Panc1 (cell line): Measurements from ENCODE around the gene SLX4IP. TPM values are rescaled to one million over a fixed set of nuclear protein-coding genes. Genes with fewer than 3 reads are reported as not detected.

Source experiments
- ATAC-seq: fragments of 200-7000 bp; cut with Tn5 transposase; 2 replicates; pipeline ENCODE4 v1.9.1; 2020; ENCODE audit warnings: mild to moderate bottlenecking, moderate library complexity
- BruUV-seq: library from RNA; stranded (reverse); fragments of 400-500 nt; replicated peaks from 2 replicates; lab custom pipeline; 2021; lab: Mats Ljungman, UMichigan
- CTCF ChIA-PET: fragments of 300-600 bp; sonication (Branson Sonifier 250); formaldehyde crosslinking; loops from one replicate; lab custom pipeline; 2022; ENCODE audit warnings: antibody characterized with exemption; lab: Charles Lee
- POLR2A ChIA-PET: fragments of 300-600 bp; sonication (Branson Sonifier 250); formaldehyde crosslinking; loops from one replicate; lab custom pipeline; 2022; ENCODE audit warnings: antibody characterized with exemption; lab: Charles Lee
- DNase-seq: peaks from one replicate; pipeline ENCODE4 v3.0.0-alpha.2; 2010; ENCODE audit warnings: low read depth, low spot score
- H3K27ac ChIP-seq: 2 replicates; pipeline ENCODE4 v1.5.1; 2011; ENCODE audit warnings: mild to moderate bottlenecking, low read length, inconsistent platforms
- H3K27me3 ChIP-seq: fragments of 200-500 bp; sonication (Bioruptor generic); 2 replicates; pipeline ENCODE4 v1.6.0; 2014; ENCODE audit warnings: low read length, inconsistent platforms; ENCODE audit not compliant: control insufficient read depth, insufficient read depth
- H3K36me3 ChIP-seq: fragments of 200-500 bp; sonication (Bioruptor generic); 2 replicates; pipeline ENCODE4 v1.5.1; 2014; ENCODE audit warnings: inconsistent platforms, mild to moderate bottlenecking, low read length, moderate library complexity; ENCODE audit not compliant: control insufficient read depth, insufficient read depth
- H3K4me1 ChIP-seq: 2 replicates; pipeline ENCODE4 v1.5.1; 2011; ENCODE audit warnings: inconsistent platforms, mild to moderate bottlenecking, low read length, moderate library complexity; ENCODE audit not compliant: control insufficient read depth, insufficient read depth
- H3K4me3 ChIP-seq, 2 experiments: 2 replicates each; pipeline ENCODE4 v1.5.1; 2011 to 2012; ENCODE audit warnings: low read depth in 2 of 2, low read length in 2 of 2, mild to moderate bottlenecking in 2 of 2, inconsistent platforms in 1 of 2, moderate library complexity in 1 of 2
- H3K9me3 ChIP-seq: fragments of 200-500 bp; sonication (Bioruptor generic); 2 replicates; pipeline ENCODE4 v1.5.1; 2014; ENCODE audit warnings: low read depth, mild to moderate bottlenecking, inconsistent platforms, low read length, moderate library complexity; ENCODE audit not compliant: control insufficient read depth, insufficient read depth
- CTCF ChIP-seq: fragments of 450-650 bp; IDR thresholded peaks from 2 replicates; pipeline ENCODE4 v1.5.1; 2017; ENCODE audit warnings: mild to moderate bottlenecking
- POLR2AphosphoS5 ChIP-seq: IDR thresholded peaks from 2 replicates; pipeline ENCODE4 v1.6.1; 2012; ENCODE audit warnings: mild to moderate bottlenecking, low read depth, low read length, moderate library complexity
- REST ChIP-seq, 2 experiments: IDR thresholded peaks; 2 replicates each; pipeline ENCODE4 v1.6.1; 2011 to 2012; ENCODE audit warnings: low read depth in 2 of 2, control low read depth in 1 of 2, low read length in 1 of 2, mild to moderate bottlenecking in 1 of 2, moderate library complexity in 1 of 2; ENCODE audit not compliant: insufficient read depth in 1 of 2
- SIN3A ChIP-seq: IDR thresholded peaks from 2 replicates; pipeline ENCODE4 v1.6.1; 2012; ENCODE audit warnings: low read depth, mild to moderate bottlenecking, low read length, moderate library complexity, borderline replicate concordance; ENCODE audit not compliant: insufficient read depth
- TCF7L2 ChIP-seq: IDR thresholded peaks from 2 replicates; pipeline ENCODE4 v1.6.1; 2011; ENCODE audit warnings: mild to moderate bottlenecking, low read depth, low read length, inconsistent platforms
- in situ Hi-C: cut with HindIII; loops from 2 replicates; pipeline ENCODE4 v1.10.0; 2016; ENCODE audit warnings: low sequenced_read_pairs, low pct_unique_long_range_greater_than_20kb
- intact Hi-C: fragments of 100-400 bp; cut with micrococcal nuclease; formaldehyde crosslinking; loops from one replicate; pipeline ENCODE4 v1.10.0; 2022; ENCODE audit not compliant: unreplicated experiment
- total RNA-seq: library from RNA; stranded (reverse); gene quantifications from one replicate; pipeline ENCODE4 v1.2.1, GENCODE V29; 2021; ENCODE audit not compliant: unreplicated experiment

The SLX4IP gene
- total RNA-seq, 1 experiment from 2014 or later = 5.4 TPM

- ChIA-PET POLR2A (no interaction called here), CTCF (no interaction called here)
- H3K27ac ChIP-seq = 0 out of 2 replicates have a peak overlapping the region, but pooled peaks have one; percentile 42
- H3K4me1 ChIP-seq = peaks cover 41% of the 10 kb centered on the region
- H3K27me3 ChIP-seq = no peaks in the 10 kb centered on the region
- no peaks in the 10 kb centered on the region for H3K36me3 ChIP-seq
- no peak for DNase-seq
- BruUV-seq = no TSS peak
- ATAC-seq = no peak
- H3K9me3 ChIP-seq = no peaks in the 10 kb centered on the region
- no peak overlapping the region for H3K4me3 ChIP-seq
- intact Hi-C loops (no loop called here), in situ Hi-C loops (no loop called here)
- TF ChIP-seq TCF7L2 (no peak), REST (IDR thresholded peaks at IDR 0.05; ENCODE audit: insufficient read depth in 1 of 2, low read depth in 2 of 2, low read length in 1 of 2) (no peak), CTCF (no peak), SIN3A (no peak), POLR2AphosphoS5 (no peak)
Measured at GRCh38 chr20:10510216-10510615, 75.1 kb downstream of the SLX4IP start.

- intact Hi-C loops (no loop called here), in situ Hi-C loops (no loop called here)
- POLR2A ChIA-PET = no interaction called here
- no peaks in the 10 kb centered on the region for H3K9me3 ChIP-seq
- no peaks in the 10 kb centered on the region for H3K27me3 ChIP-seq
- DNase-seq (no peak), ATAC-seq (peak; percentile 69)
- TF ChIP-seq TCF7L2 = no peak
- no peak for TF ChIP-seq SIN3A
- TF ChIP-seq REST (IDR thresholded peaks at IDR 0.05; ENCODE audit: insufficient read depth in 1 of 2, low read depth in 2 of 2, low read length in 1 of 2) = no peak
- no peak for TF ChIP-seq POLR2AphosphoS5
- no peak for TF ChIP-seq CTCF
- H3K36me3 ChIP-seq = no peaks in the 10 kb centered on the region
- peak overlapping the region; percentile 90 for H3K27ac ChIP-seq
- BruUV-seq = no TSS peak
- H3K4me1 ChIP-seq = peaks cover 38% of the 10 kb centered on the region
- H3K4me3 ChIP-seq = peak overlapping the region in 1 of 2 experiments; percentile 22; a peak in 2 of 4 replicates
- CTCF ChIA-PET = no interaction called here
Measured at GRCh38 chr20:10511170-10511508, 76.0 kb downstream of the SLX4IP start.
